ENCODE data around the gene RNF213. TPM values are rescaled to one million over a fixed set of nuclear protein-coding genes. Genes with fewer than 3 reads are reported as not detected.

The RNF213 gene
- total and polyA plus RNA-seq, 10 of the 15 experiments (the other 5 are each of a cell fraction or from before 2014, with no cell fraction given): 18.6 to 145 (median 65.8) TPM

- DNase-seq (ENCODE audit: low read depth, low spot score) (no peak), FAIRE-seq (no peak), ATAC-seq (no peak)
- Histone ChIP-seq H3K36me3 (ENCODE audit: control insufficient read depth in 2 of 2, insufficient read depth in 2 of 2, low read length in 1 of 2) (peaks cover 0 to 5% of the 10 kb centered on the region in 2 experiments; a peak in 2 of 4 replicates), H3K4me3 (no peak overlapping the region), H3K4me2 (ENCODE audit: control insufficient read depth, insufficient read depth) (no peak overlapping the region), H2AFZ (ENCODE audit: control insufficient read depth, low read depth, low read length) (no peak overlapping the region), H3K4me1 (ENCODE audit: control insufficient read depth, insufficient read depth, low read length) (peaks cover 4% of the 10 kb centered on the region), H4K20me1 (ENCODE audit: control insufficient read depth, insufficient read depth) (no peaks in the 10 kb centered on the region; the same call in 1 of the 2 replicates), H3K27ac (ENCODE audit: control insufficient read depth, insufficient read depth) (no peak overlapping the region), H3K9ac (ENCODE audit: control insufficient read depth, insufficient read depth, low read length) (no peak overlapping the region), H3K79me2 (ENCODE audit: control insufficient read depth, insufficient read depth, low read length) (peaks cover 4% of the 10 kb centered on the region), H3K9me3 (replicated peaks; ENCODE audit: control insufficient read depth, insufficient read depth, low read length) (no peaks in the 10 kb centered on the region), H3K27me3 (replicated peaks in 1 of 2; ENCODE audit: control insufficient read depth in 2 of 2, insufficient read depth in 2 of 2, low read length in 1 of 2) (no peaks in the 10 kb centered on the region)
- SMC1A ChIA-PET (ENCODE audit: uncharacterized antibody, unreplicated experiment): no interaction called here
- 94% methylated on average over 32 of the region's 40 CpGs for WGBS (ENCODE audit: insufficient coverage, insufficient replicate concordance, low lambda C conversion rate, missing lambda C conversion rate)
- CTCF ChIA-PET: no interaction called here
- POLR2A ChIA-PET: no interaction called here
- intact Hi-C loops (cut with micrococcal nuclease; ENCODE audit: unreplicated experiment): loop anchor here (5.0 kb wide), 1 partner anchor 36 kb away; no protein-coding TSS in a partner anchor
- RAD21 ChIA-PET (ENCODE audit: unreplicated experiment): no interaction called here
- no TSS peak for BruUV-seq (replicated peaks)
- in situ Hi-C loops (cut with MboI): no loop called here
- TF ChIP-seq RAD21 (IDR thresholded peaks at IDR 0.05; ENCODE audit: insufficient read depth, low read depth, low read length): no peak
- no peak for TF ChIP-seq ZSCAN29 (IDR thresholded peaks at IDR 0.05)
- TF ChIP-seq RELA (IDR thresholded peaks at IDR 0.05; ENCODE audit: borderline replicate concordance, partially characterized antibody): no peak
- TF ChIP-seq ZNF207 (IDR thresholded peaks at IDR 0.05; ENCODE audit: borderline replicate concordance): no peak
- TF ChIP-seq ELK1 (IDR thresholded peaks at IDR 0.05; ENCODE audit: low read depth, low read length): no peak
- no peak for TF ChIP-seq MTA3 (IDR thresholded peaks at IDR 0.05; ENCODE audit: borderline replicate concordance, low read length)
- no peak for TF ChIP-seq CUX1 (IDR thresholded peaks at IDR 0.05; ENCODE audit: insufficient replicate concordance, low read depth, low read length)
- TF ChIP-seq ATF7 (IDR thresholded peaks at IDR 0.05; ENCODE audit: low read depth): no peak
- TF ChIP-seq SRF (IDR thresholded peaks at IDR 0.05; ENCODE audit: low read depth in 2 of 2, low read length in 2 of 2): no peak
- TF ChIP-seq PML (IDR thresholded peaks at IDR 0.05; ENCODE audit: low read length): no peak
- no peak for TF ChIP-seq SMAD5 (IDR thresholded peaks at IDR 0.05; ENCODE audit: low read depth)
- TF ChIP-seq CHD4 (IDR thresholded peaks at IDR 0.05): no peak
- TF ChIP-seq NKRF (conservative IDR thresholded peaks at IDR 0.05): no peak
- no peak for TF ChIP-seq NRF1 (conservative IDR thresholded peaks at IDR 0.05; ENCODE audit: low read depth, low read length)
- no peak for TF ChIP-seq BHLHE40 (IDR thresholded peaks at IDR 0.05; ENCODE audit: borderline replicate concordance in 1 of 2, low read depth in 2 of 2, low read length in 1 of 2)
Observed at GRCh38 chr17:80216473-80217456, 43.9 kb upstream of the RNF213 start.

Measured in GM12878 (cell line).